NCI-H1694 treated with DMSO at 0.1 percent for 48 hours (cell line): ENCODE data around the gene MYOM3.
A peak's percentile ranks its signal among the peaks of the same experiment; 100 is the strongest.
"Not testable (repeated sequence)": the region's sequence is repeated elsewhere in the genome, so short reads cannot be mapped to it uniquely, and the experiment has no call there.

Experiments
- DNase-seq: peaks from one replicate; lab custom pipeline; 2025; lab: John Stamatoyannopoulos, UW

Gene MYOM3

DNA sequence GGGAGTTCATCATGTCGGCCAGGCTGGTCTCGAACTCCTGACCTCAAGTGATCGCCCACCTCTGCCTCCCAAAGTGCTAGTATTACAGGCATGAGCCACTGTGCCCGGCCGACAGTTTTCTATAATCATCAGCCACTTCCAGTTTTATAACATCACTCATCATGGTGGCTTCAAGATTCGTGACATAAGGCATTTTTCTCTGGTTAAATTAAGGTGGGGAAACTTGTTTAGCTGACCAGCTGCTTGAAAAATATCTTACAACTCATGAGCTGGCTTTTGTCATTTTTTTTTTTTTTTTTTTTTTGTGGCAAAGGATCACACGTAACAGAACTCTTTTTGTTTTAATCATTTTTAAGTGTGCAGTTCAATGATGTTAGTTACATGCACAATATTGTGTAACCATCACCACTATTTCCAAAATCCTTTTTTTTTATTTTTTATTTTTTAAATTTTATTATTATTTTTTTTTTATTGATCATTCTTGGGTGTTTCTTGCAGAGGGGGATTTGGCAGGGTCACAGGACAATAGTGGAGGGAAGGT, 80.9 kb downstream of the MYOM3 start:
- not testable (repeated sequence) for DNase-seq

GRCh38 chr1:24027838-24028468, 84.0 kb downstream of the MYOM3 start:
- peak; percentile 28 for DNase-seq

- DNase-seq: no peak
These were observed 89.2 kb downstream of the MYOM3 start for GRCh38 chr1:24022581-24023361.

DNA sequence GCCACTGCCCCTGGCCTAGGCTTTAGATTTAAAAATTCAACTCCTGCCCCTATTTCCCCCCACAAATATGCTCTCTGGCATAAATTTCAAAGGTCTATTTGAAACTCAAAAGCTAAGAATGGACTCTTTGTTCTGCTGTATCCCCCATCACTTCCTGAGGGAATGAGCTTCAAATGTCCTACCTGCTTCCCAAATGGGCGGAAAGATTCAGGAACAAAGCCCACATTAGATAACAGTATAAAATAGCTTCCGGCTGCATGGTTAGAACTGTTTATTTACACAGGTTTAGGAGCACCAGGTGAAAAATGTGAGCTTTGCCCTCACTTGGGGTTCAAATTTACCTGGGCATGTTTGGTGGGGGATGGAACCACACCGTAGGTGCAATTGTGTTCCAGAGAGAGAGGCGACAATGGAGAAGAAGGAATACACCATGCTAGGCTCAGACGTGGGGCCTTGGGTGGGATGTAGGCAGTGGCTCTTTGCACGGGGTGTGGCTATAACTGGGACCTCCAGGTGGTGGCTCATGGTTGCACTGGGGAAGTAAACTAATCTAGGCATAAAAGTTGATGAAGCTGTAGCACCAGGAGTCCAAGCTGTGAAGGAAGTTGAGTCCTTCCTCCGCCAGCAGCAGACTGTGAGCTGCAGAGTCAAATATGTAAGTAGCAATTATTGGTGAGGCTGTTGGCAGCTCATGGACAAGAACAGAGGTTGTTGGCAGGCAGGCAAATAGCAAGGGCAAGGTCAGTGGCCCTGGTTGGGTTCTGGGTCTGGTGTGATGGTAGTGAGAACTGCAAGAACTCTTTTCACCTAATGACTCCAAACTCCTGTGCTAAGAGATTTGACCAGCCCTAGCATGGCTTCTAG, 90.3 kb downstream of the MYOM3 start:
- DNase-seq: no peak

DNA sequence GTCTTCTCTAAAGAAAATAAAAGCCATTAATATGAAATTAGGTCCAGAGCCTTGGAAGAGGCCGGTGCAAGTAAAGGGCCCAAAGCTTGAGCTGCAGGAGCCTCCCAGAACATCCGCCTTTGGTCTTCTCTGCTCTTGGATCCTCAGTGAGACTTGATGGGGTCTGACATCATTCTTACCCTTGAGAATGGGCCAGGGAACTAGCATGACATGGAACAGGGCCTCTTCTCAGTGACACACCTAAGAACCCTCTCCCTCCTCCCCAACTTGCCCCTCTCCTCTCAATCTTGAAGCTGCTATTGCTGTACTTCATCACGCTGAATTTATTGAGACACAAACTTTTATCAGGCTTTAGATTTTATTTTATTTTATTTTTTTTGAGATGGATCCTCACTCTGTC, 91.5 kb downstream of the MYOM3 start:
- no peak for DNase-seq

DNA sequence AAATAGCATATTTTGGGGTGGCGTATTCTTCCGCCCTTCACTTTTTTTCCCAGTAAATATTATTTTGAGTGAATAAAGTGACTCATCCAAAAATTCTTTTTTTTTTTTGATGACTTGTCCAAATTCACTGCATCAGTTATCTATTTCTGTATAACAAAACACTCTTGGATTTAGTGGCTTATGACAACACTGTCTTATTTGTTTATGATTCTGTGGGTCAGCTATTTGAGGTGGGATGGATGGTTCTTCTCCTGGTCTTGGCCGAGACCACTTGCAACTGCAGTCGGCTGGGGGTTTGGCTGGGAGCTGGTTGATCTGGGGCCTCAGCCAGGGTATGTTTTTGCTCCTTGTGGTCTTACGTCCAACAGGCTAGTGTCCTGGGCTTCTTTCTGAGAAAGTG, 91.9 kb downstream of the MYOM3 start:
- no peak for DNase-seq

DNA sequence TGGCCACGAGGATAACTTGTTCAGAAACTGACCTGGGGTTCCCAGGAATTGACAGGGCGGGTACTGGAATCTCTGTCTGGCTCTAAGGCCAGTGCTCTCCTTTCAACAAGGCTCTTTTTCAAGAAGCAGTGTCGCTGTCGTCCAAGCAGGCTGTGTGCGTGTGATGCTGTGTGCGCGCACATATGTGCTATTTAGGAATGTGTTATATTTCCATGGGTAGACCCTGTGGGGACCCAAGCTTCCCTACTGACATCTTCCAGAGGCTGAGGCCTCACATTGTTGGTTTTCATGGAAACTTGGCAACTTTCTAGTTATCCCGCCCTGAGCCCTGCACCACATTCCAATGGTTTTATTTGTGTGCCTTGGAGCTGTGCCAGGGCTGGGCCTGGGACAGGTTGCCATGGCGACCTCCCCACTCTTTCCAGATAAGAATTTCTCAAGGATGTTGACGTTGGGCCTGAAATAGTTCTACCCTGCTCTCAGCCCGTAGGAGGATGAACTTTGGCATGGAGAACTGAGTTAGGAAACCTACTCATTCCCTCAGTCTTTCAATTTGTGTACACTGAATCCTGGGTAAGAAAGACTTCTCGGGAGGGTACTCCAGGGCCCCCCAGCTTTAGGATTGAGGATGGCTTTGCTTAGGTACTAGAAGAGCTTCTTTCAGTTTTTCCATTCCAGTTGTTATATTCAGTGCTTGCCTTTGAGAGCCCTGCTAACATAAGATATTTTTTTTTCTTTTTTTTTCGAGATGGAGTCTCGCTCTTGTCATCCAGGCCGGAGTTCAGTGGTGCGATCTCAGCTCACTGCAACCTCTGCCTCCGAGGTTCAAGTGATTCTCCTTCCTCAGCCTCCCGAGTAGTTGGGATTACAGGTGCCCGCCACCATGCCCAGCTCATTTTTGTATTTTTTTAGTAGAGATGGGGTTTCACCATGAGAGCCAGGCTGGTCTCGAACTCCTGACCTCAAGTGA, 93.0 kb downstream of the MYOM3 start:
- DNase-seq: no peak

DNA sequence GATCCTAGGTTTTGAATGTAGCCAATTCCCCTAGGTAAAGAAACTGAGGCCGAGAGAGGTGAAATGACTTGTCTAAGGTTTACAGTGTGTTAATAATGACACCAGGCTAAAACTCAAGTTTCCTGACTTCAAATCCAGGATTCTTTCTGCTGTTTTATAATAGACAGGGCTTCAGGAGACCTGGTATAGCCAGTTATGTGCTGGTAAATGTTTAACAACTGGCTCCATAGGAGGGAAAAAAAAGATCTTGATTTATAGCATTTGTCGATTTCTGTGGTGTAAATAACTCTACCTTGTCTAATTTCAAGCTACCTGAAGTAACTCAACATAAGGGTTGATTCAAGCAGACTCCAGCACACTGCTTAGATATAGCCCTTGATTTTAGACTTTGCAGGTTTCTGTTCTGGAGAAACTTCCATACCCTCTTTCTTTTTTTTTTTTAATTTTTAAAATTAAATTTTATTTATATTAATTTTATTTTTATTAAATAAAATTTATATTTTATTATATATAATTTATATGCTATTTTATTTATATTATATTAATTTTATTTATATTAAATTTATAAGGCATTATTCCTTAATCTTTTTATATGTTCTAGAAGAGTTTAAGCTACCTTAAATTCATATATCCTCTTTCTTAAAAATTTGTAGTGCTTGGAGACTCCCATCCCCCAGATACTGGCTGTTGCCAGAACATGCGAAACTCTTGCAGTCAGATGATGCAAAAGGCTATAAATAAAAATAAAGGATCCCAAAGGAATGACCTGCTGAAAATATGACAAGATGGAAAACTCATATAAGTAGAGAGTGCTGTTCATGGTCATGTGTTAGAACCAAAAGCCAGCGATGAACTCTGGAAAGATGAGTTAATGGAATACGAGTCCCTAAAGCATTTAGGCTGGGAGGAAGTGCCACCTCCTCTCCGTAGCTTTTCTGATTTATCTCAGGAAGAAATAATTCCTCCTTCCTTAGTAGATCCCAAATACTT, 96.4 kb downstream of the MYOM3 start:
- DNase-seq: no peak

GRCh38 chr1:24012878-24013277, 99.1 kb downstream of the MYOM3 start:
- not testable (repeated sequence) for DNase-seq

DNA sequence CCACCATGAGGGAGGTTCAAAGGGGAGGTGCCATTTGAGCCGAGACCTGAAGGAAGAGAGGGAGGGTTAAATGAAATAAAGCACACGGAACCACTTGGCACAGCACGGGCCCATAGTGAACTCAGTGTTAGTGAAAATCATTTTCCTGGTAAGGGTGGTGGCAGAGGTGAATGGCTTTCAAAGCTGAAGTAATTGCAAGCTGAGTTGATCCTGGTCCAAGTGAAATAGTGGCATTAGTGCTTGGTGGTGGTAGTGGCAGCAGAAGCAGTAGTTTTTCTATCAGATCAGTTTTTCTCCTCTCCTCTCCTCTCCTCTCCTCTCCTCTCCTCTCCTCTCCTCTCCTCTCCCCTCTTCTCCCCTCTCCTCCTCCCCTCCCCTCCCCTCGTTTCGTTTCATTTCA, 101.3 kb downstream of the MYOM3 start:
- no peak for DNase-seq

DNA sequence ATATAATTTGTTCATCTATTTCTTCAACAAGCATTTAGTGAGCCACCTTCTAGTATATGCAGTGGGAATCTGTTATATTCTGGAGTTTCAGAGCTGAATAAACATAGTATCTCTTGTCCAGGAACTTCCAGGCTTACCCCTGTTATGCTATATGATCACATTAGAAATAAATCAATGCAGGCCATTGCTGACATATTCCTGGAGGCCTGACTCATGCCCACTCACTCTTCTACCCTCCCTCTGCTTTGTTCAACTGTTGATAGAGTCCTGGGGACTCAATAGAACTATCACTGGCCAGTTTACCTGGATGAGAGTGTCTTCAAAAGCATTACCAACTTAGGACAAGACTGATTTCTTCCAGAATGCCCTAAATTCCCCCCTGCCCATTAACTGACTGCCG, 102.5 kb downstream of the MYOM3 start:
- DNase-seq: no peak

DNA sequence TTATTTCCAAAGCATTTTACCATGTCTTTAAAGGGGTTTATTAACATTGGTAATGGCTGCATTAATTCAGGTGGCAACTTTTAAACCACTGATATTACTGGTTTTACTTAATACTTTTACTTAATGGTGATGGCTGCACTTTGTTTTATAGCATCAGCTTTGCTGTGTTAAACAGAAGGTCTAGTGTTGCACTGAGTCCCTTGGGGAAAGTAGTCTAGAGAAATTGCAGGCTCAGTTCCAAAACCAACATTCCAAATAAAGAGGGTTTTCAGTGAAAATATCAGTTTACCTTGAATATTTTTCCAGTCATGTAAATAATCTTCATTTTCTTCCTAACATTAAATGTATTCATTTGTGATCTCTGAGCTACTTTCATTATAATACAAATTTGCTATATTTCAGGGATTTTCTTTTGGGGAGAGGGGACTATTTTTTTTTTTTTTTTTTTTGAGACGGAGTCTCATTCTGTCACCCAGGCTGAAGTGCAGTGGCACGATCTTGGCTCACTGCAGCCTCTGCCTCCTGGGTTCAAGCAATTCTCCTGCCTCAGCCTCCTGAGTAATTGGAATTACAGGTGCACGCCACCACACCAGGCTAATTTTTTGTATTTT, 103.3 kb downstream of the MYOM3 start:
- peak; percentile 48 for DNase-seq

DNA sequence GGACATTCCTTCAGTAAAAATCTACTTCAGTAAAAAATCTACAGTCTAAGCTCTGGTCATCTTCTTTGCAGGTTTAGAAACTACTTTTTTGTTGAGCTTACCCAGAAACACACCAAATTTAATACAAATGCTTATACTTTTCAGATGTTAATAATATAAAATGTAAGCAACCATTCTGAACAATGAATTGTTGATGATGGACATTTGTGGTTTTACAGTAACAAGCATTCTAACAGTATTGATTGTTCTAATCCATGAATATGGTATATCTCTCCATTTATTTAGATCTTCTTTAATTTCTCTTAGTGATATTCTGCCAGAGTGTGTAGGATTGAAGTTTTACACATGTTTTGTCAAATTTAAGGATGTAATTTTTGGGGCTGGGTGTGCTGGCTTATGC, 104.9 kb downstream of the MYOM3 start:
- DNase-seq: no peak
